ENCODE measurements around the gene CRTAC1.

CRTAC1 gene

GRCh38 chr10:97894092-97894491, 136.3 kb downstream of the CRTAC1 start:
- no peak for DNase-seq

- DNase-seq: no peak
Observed at GRCh38 chr10:97892939-97893338, 137.5 kb downstream of the CRTAC1 start.

- no peak for DNase-seq
Observed at GRCh38 chr10:97892506-97892905, 137.9 kb downstream of the CRTAC1 start.

- no peak for DNase-seq
Observed at GRCh38 chr10:97891497-97892167, 138.8 kb downstream of the CRTAC1 start.

- DNase-seq: no peak
Observed at GRCh38 chr10:97889461-97890265, 140.8 kb downstream of the CRTAC1 start.

- peak in 1 of 2 experiments; percentile 26 for DNase-seq
Observed at GRCh38 chr10:97888641-97889262, 141.7 kb downstream of the CRTAC1 start.

GRCh38 chr10:97888134-97888533, 142.3 kb downstream of the CRTAC1 start:
- DNase-seq: no peak

- no peak for DNase-seq
Observed at GRCh38 chr10:97887399-97887798, 143.0 kb downstream of the CRTAC1 start.

GRCh38 chr10:97886286-97886685, 144.1 kb downstream of the CRTAC1 start:
- DNase-seq: no peak

- no peak for DNase-seq
Observed at GRCh38 chr10:97883092-97883485, 147.3 kb downstream of the CRTAC1 start.

GRCh38 chr10:97882142-97883091, 148.0 kb downstream of the CRTAC1 start:
- peak; percentile 69 to 90 for DNase-seq

GRCh38 chr10:97880109-97880508, 150.3 kb downstream of the CRTAC1 start:
- DNase-seq: no peak

- DNase-seq: no peak
Observed at GRCh38 chr10:97879241-97879640, 151.2 kb downstream of the CRTAC1 start.

GRCh38 chr10:97876402-97876801, 154.0 kb downstream of the CRTAC1 start:
- no peak for DNase-seq

GRCh38 chr10:97875391-97875790, 155.0 kb downstream of the CRTAC1 start:
- no peak for DNase-seq

- no peak for DNase-seq
Observed at GRCh38 chr10:97874332-97874731, 156.1 kb downstream of the CRTAC1 start.

- no peak for DNase-seq
Observed at GRCh38 chr10:97873569-97873968, 156.9 kb downstream of the CRTAC1 start.

GRCh38 chr10:97870990-97871389, 159.4 kb downstream of the CRTAC1 start:
- DNase-seq: no peak

GRCh38 chr10:97869091-97870042, 161.1 kb downstream of the CRTAC1 start:
- peak; percentile 77 to 81 for DNase-seq

GRCh38 chr10:97868134-97868685, 162.2 kb downstream of the CRTAC1 start:
- DNase-seq: no peak

GRCh38 chr10:97867220-97867800, 163.1 kb downstream of the CRTAC1 start:
- no peak for DNase-seq

Measured in SW 1271 (cell line).